ENCODE data around the gene ANKRD52.
"Not testable (repeated sequence)": the region's sequence is repeated elsewhere in the genome, so short reads cannot be mapped to it uniquely, and the experiment has no call there.

ANKRD52 gene

GRCh38 chr12:56258068-56258819, at the start of gene ANKRD52:
Gene ANKRD52 (minus strand): TSS chr12:56258384. CDS start chr12:56258269, 115 bp downstream.
- DNase-seq, result peak; percentile 77

GRCh38 chr12:56307221-56307965, 49.2 kb upstream of the ANKRD52 start:
- DNase-seq, result no peak

- DNase-seq, result no peak
Measured at GRCh38 chr12:56304872-56305590, 46.8 kb upstream of the ANKRD52 start.

- no peak for DNase-seq
Measured at GRCh38 chr12:56304276-56304675, 46.1 kb upstream of the ANKRD52 start.

- no peak for DNase-seq
Measured at GRCh38 chr12:56300644-56301464, 42.7 kb upstream of the ANKRD52 start.

- peak; percentile 99 for DNase-seq
Measured at GRCh38 chr12:56299853-56300643, 41.9 kb upstream of the ANKRD52 start, which contains the start of gene CS. Gene CS (minus strand): TSS chr12:56300330. CDS start chr12:56300201, 129 bp downstream.

DNA sequence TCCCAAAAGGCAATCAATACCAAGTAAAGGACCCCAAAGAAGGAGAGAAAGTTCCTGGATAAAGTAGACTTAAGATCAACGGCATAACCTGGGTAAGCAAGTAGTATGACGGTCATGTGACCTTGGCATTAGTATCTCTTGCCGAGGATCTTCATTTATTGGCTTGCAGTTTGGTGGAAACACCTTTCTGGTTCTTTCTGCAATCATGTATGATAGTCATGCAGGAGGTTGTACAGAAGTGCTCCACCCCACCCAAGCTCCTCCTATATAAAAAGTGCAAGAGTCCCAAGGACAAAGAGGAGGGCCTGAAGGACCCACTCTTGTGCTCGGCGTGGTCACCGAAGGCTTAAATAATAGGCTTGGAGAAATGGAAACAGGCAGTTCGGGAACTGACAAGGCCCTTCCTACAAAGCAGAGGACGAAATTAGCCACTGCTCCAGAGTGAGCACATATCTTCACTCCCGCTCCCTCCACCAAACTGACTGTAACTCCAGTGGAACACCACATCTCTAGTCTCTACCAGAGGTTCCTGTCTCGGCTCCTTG, 41.2 kb upstream of the ANKRD52 start:
- DNase-seq, result peak; percentile 54

DNA sequence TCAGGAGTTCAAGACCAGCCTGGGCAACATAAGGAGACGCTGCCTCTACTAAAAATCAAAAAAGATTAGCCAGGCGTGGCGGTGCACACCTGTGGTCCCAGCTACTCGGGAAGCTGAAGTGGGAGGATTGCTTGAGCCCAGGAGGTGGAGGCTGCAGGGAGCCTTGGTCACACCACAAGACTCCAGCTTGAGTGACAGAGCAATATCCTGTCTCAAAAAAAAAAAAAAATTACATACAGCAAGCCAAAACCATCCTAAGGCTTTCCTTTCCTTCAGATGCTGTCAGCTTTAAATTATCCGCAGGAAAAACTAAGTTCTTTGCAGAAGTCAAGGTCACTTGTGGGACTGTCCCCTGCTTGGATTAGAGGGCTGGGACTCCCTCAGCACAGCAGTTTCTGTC, 40.6 kb upstream of the ANKRD52 start:
- DNase-seq, result no peak

GRCh38 chr12:56297400-56297799, 39.2 kb upstream of the ANKRD52 start:
- DNase-seq, result no peak

DNA sequence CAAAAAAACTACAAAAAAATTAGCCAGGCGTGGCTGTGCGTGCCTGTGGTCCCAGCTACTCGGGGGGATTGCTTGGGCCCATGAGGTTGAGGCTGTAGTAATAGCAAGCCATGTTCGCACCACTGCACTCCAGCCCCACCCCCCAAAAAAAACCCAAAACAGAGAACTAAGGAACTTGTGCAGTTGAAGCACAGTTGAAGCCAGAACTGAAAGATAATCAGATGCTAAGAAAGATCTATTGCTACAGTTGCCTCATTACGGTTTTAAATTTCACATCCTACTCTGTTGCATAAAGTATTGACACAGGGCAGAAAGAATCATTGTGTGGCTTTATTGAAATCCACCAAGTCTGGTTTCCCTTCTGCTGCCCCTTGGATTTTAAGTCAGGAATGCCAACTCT, 38.1 kb upstream of the ANKRD52 start:
- DNase-seq, result no peak

GRCh38 chr12:56293795-56294194, 35.6 kb upstream of the ANKRD52 start:
- DNase-seq, result no peak

GRCh38 chr12:56288705-56289387, 30.7 kb upstream of the ANKRD52 start:
- no peak for DNase-seq

GRCh38 chr12:56286044-56286830, 28.1 kb upstream of the ANKRD52 start:
- DNase-seq, result no peak

- DNase-seq, result not testable (repeated sequence)
Measured at GRCh38 chr12:56284263-56284662, 26.1 kb upstream of the ANKRD52 start.

GRCh38 chr12:56282579-56282978, 24.4 kb upstream of the ANKRD52 start:
- no peak for DNase-seq

GRCh38 chr12:56282030-56282429, 23.8 kb upstream of the ANKRD52 start:
- no peak for DNase-seq

GRCh38 chr12:56280849-56281248, 22.7 kb upstream of the ANKRD52 start:
- no peak for DNase-seq

- no peak for DNase-seq
Measured at GRCh38 chr12:56278905-56279304, 20.7 kb upstream of the ANKRD52 start.

DNA sequence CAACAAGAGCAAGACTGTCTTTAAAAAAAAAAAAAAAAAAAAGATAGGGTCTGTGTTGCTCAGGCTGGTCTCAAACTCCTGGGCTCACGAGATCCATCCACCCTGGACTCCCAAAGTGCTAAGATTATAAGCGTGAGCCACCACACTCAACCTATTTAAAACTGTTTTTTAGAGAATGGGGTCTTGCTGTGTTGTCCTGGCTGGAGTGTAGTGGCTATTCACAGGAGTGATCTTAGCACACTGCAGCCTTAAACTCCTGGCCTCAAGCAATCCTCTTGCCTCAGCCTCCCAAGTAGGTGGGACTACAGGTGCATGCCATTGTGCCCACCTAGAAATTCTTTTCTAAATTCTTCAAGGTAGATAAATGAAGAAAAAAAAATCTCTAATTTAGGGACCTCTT, 16.1 kb upstream of the ANKRD52 start:
- DNase-seq, result no peak

GRCh38 chr12:56272468-56272867, 14.3 kb upstream of the ANKRD52 start:
- DNase-seq, result not testable (repeated sequence)
